ENCODE data around the gene TBX4.

TBX4 gene

GRCh38 chr17:61452301-61453290 lies at the start of gene TBX4:
TBX4 (plus strand) TSS chr17:61452422; CDS start chr17:61456491, 4,069 bp downstream.
- DNase-seq = no peak

- peak; percentile 97 for DNase-seq
Measured at GRCh38 chr17:61402978-61403800, 49.0 kb upstream of the TBX4 start.

DNA sequence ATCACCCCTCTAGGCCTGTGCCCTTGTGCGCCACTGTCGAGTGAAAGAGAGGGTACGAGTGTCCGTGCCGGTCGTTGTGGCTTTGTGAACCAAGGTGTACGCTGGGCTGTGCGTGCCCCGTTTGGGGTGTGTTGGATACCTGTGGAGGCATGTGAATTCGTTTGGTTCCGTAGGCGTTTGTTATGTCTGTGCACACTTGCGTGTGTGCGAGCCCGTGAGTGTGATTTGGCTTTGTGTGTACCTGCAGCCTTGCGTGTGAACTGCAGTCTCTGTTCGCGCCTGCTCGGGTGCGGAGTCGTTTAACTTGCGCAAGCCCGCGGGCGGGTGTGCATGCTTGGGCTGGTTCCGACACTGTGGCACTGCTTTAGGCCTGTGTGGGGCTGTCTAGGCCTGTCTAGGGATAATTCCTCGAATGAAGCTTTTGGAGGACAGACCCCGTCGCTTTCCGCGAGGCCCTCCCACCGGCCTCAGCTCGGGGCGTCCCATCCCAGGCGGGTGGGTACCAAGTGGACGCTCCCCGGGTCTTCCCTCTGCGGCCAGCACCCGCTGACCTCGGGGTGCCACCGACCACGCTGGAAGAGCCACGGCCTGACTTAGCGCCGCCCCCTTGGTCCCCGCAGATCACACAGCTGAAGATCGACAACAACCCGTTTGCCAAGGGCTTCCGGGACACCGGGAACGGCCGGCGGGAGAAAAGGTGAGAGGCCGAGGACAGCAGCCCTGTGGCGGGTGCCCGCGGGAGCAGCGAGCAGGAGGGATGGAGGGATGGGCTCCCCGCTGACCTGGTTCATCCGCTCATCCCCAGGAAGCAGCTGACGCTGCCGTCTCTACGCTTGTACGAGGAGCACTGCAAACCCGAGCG lies 48.2 kb upstream of the TBX4 start:
- peak; percentile 66 for DNase-seq

- DNase-seq = no peak
Measured at GRCh38 chr17:61404663-61404912, 47.6 kb upstream of the TBX4 start.

DNA sequence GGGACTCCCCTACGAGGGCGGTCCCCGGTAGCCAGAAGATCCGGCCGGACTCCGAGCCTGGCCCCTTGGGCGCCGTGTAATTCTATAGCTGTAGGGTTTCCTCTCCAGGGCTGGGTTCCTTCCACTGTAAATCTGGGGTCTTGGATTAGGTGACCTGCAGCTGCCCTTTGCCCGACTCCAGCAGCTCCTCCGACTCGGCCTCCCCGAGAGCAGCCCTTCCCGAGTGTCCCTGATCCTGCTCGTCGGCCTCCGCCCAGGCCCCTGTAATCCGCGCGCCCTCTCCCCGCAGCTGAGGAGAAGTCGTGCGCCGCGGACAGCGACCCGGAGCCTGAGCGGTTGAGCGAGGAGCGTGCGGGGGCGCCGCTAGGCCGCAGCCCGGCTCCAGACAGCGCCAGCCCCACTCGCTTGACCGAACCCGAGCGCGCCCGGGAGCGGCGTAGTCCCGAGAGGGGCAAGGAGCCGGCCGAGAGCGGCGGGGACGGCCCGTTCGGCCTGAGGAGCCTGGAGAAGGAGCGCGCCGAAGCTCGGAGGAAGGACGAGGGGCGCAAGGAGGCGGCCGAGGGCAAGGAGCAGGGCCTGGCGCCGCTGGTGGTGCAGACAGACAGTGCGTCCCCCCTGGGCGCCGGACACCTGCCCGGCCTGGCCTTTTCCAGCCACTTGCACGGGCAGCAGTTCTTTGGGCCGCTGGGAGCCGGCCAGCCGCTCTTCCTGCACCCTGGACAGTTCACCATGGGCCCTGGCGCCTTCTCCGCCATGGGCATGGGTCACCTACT lies 47.1 kb upstream of the TBX4 start:
- no peak for DNase-seq

GRCh38 chr17:61405686-61406536 lies 46.3 kb upstream of the TBX4 start:
- no peak for DNase-seq

- no peak for DNase-seq
Measured at GRCh38 chr17:61406537-61406845, 45.7 kb upstream of the TBX4 start.

DNA sequence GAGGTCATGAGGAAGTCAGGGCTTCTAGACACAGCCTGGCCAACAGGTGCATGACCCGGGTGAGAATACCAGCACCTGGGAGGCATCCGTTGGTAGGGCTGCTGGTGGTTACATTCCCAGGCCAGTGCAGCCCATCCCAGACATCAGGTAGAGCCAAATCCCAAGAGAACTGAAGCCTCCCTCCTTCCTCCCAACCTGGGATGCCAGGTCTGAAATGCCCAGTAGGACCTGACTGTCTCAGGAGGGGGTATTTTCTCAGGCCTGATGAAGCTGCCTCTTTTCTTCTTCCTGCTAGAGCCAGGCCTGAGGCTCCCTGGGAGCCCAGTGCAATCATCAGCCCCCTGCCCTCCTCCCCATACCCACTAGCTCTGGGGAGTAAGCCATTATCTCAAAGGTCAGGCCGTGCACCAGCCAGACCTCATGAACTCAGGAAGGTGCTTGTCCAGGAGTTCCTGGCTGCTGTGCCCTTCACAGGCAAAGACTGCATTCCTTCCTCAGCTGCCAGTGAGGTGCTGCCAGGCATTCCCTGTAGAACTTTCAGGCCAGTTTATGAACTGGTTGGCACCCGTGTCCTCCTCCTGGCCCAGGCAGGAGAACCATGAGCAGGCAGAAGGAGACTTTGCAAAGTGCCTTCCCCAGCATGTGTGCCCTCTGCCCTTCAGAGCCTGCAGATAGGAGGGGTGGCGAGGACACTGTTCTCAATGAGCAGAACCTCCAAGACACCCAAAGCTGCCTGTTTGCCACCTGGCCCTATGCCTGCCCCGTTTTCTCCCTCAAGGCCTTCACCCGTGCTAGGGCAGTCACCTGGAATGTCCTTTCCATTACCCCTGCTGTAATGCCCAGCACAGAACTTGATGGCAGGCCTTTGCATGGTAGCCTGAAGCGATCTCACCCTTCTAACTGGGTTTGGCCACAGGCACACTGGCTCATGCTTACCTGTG lies 45.0 kb upstream of the TBX4 start:
- no peak for DNase-seq

GRCh38 chr17:61408151-61409041 lies 43.8 kb upstream of the TBX4 start:
- DNase-seq = peak; percentile 36

GRCh38 chr17:61409301-61410112 lies 42.7 kb upstream of the TBX4 start:
- peak; percentile 86 for DNase-seq

GRCh38 chr17:61410141-61411010 lies 41.8 kb upstream of the TBX4 start:
- peak; percentile 89 for DNase-seq

DNA sequence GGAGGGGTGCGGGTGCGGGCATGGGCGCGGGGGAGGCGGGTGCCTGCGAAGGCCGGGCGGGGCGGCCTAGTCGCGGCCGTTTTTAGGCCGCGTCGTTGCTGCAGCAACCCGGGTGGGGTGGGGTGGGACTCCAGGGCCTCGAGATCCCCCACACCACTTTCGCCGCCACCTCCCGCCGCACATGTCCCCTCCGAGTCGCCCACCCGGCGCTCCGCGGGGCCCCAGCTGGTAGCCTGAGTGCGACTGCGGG lies 41.3 kb upstream of the TBX4 start:
- no peak for DNase-seq

DNA sequence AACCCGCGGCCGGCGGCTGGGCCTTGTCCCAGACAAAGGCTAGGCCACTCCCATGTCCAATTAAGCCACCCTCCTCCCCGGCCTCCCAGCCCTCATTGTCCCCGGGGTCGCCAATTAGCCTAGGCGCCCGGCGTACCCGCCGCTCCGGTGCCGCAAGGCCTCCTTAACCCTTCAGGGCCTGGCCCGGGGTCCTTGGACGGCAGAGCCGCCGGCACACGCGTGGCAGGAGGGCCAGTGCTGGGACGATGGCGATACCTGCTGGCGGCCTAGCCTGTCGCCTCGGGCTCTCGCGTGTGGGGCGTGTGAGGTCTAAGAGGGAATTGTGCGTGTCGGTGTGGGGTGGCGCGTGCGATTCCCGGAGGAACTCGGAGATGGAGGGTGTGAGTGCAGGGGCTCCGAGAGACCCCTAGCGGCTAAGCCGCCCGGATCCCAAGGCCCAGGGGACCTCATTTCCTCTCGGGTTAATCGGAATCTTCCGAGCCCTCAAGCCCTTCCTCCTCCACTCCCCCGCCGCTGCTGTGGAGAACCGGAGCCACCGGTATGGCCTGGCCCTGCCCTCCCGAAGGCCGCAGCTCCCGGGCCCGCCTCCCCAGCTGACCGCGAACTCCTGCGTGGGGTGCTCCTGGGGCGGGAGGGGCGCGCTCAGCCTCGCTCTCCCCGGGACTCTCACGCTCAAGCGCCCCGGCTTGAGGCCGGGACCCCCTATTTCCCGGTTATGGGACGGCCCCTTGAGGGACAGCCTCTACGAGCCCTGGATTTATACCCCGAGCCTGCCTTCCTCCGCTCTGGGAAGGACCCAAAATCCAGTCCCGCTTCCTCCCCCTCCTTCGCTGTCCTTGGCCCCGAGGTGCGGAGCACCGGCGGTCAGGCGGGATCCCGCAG lies 40.7 kb upstream of the TBX4 start:
- peak; percentile 94 for DNase-seq

DNA sequence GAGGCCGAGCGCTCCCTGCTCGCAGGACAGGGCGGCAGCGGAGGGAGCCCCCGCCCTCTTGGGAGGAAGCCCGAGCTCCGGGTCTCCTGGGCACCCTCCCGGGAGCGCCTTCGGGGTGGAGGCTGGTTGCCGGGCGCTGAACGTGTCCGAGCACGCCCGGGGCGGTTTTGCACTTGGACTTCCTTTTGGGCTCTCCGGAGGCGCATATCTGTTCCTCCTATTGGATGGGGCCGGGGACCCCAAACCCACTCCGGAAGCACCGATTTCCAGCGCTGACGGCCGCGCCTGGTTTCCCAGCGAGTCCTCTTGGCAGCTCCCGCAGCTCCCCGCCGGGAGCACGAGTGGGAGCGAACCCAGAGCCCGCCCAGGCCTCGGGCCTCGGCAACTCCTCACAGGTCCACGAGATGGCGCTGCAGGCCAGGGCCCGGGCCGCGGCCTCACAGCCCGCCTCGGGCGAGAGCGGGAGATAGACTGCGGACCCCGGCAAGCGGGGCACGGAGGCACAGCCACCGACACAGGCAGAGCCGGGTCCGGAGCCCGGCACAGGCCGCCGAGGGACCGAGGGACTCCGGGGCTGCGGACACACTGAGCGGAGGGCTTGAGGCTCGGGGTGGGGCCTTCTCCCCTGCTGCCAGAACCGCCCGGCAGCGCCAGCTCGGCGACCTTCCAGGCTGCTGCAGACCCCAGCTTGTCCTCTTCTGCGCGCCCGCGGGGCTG lies 39.9 kb upstream of the TBX4 start:
- DNase-seq = peak; percentile 98

DNA sequence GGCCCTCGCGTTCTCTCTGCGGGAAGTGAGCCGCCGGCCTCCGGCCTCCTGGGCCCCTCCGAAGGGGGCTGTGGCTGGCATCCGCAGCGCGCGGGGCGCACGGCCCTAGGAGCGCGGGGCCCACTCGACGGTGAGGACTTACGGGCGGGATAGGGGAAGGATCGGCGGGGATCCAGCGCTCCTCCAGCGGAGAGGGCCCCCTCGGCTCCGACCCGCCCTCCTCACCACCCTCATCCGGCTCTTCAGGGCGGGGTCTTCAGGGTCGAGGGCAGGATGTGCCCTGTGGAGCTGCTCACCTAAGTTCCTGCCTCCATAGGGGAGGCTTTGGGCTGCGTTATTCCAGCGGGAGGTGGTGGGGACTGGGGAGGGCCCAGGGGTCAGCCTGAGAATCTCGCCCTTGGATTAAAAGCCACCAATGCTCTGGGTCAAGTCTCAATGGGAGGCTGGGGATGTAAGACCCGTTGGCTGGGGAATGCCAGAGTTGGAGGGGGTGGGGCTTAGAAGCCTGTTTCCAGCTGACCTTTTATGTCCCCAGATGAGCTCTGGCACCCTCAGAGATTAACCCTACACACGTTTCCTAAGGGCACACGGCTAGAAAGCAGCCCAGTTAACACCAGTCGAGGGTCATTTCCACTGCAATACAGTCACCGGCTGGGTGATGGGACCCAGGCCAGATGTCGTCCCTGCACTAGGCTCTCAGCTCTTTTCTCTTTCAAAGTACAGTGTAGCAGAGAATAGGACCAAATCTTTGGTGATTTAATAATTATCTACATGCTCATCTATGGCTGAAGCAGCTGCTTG lies 39.2 kb upstream of the TBX4 start:
- DNase-seq = peak; percentile 84
